ENCODE measurements around the gene B4GALNT3. TPM values are rescaled to one million over a fixed set of nuclear protein-coding genes. Genes with fewer than 3 reads are reported as not detected.

Gene B4GALNT3
- total RNA-seq, 2 donors from 2014 or later: 19.3 to 29.0 TPM

GRCh38 chr12:539540-540310, 80.0 kb downstream of the B4GALNT3 start:
- Histone ChIP-seq H3K36me3 (no peaks in the 10 kb centered on the region), H3K27ac (no peak overlapping the region), H3K4me1 (peaks cover 0 to 47% of the 10 kb centered on the region in 2 donors), H3K9me3 (no peaks in the 10 kb centered on the region), H3K27me3 (no peaks in the 10 kb centered on the region), H3K4me3 (no peak overlapping the region)
- DNase-seq (ENCODE audit: low spot score): no peak
- no peak for TF ChIP-seq CTCF (IDR thresholded peaks at IDR 0.05)

- Histone ChIP-seq H3K36me3 (peaks cover 4% of the 10 kb centered on the region), H3K4me1 (peaks cover 0 to 44% of the 10 kb centered on the region in 2 donors), H3K4me3 (no peak overlapping the region), H3K27me3 (no peaks in the 10 kb centered on the region), H3K9me3 (no peaks in the 10 kb centered on the region), H3K27ac (peak overlapping the region; percentile 67 to 71)
- DNase-seq (ENCODE audit: low spot score): no peak
- no peak for TF ChIP-seq CTCF (IDR thresholded peaks at IDR 0.05)
These were observed 82.1 kb downstream of the B4GALNT3 start for GRCh38 chr12:541676-542324.

- TF ChIP-seq CTCF (IDR thresholded peaks at IDR 0.05): no peak
- H3K36me3 ChIP-seq: peaks cover 4% of the 10 kb centered on the region
- peaks cover 0 to 50% of the 10 kb centered on the region in 2 donors for H3K4me1 ChIP-seq
- H3K27me3 ChIP-seq: no peaks in the 10 kb centered on the region
- no peaks in the 10 kb centered on the region for H3K9me3 ChIP-seq
- H3K4me3 ChIP-seq: no peak overlapping the region
- DNase-seq (ENCODE audit: low spot score): no peak
- H3K27ac ChIP-seq: peak overlapping the region; percentile 67 to 71
These were observed 82.8 kb downstream of the B4GALNT3 start for GRCh38 chr12:542395-543113.

GRCh38 chr12:543114-543451, 83.3 kb downstream of the B4GALNT3 start:
- peaks cover 4% of the 10 kb centered on the region for H3K36me3 ChIP-seq
- H3K9me3 ChIP-seq: no peaks in the 10 kb centered on the region
- H3K4me1 ChIP-seq: peaks cover 0 to 48% of the 10 kb centered on the region in 2 donors
- H3K4me3 ChIP-seq: no peak overlapping the region
- no peak for TF ChIP-seq CTCF (IDR thresholded peaks at IDR 0.05)
- DNase-seq (ENCODE audit: low spot score): no peak
- H3K27me3 ChIP-seq: no peaks in the 10 kb centered on the region
- H3K27ac ChIP-seq: peak overlapping the region; percentile 67 to 71

GRCh38 chr12:544142-544541, 84.4 kb downstream of the B4GALNT3 start:
- TF ChIP-seq CTCF (IDR thresholded peaks at IDR 0.05): no peak
- DNase-seq (ENCODE audit: low spot score): no peak
- H3K27ac ChIP-seq: no peak overlapping the region
- H3K4me1 ChIP-seq: peaks cover 0 to 37% of the 10 kb centered on the region in 2 donors
- peaks cover 4% of the 10 kb centered on the region for H3K36me3 ChIP-seq
- H3K9me3 ChIP-seq: no peaks in the 10 kb centered on the region
- H3K27me3 ChIP-seq: no peaks in the 10 kb centered on the region
- H3K4me3 ChIP-seq: no peak overlapping the region

Measured in right atrium auricular region (tissue), 2 donors.